Activated T-cell treated with anti-CD3 and anti-CD28 coated beads, Interleukin-2, amount 50 U/mL, for 4 hours (primary cell): ENCODE data around the gene KLHL4. TPM values are rescaled to one million over a fixed set of nuclear protein-coding genes. Genes with fewer than 3 reads are reported as not detected.
"Not testable (repeated sequence)": the region's sequence is repeated elsewhere in the genome, so short reads cannot be mapped to it uniquely, and the experiment has no call there.

ENCODE experiments used
- ATAC-seq, 2 donors: fragments of 200-7000 bp; cut with Tn5 transposase; one replicate each; pipeline ENCODE4 v1.10.0; 2021
- DNase-seq: peaks from one replicate; pipeline ENCODE4 v3.0.0-alpha.2; 2020
- H3K27me3 Mint-ChIP-seq: one replicate; pipeline ENCODE4 v1.8.0; 2021; ENCODE audit warnings: low read depth, mixed read lengths
- H3K36me3 Mint-ChIP-seq: one replicate; pipeline ENCODE4 v1.8.0; 2022; ENCODE audit warnings: mixed read lengths; ENCODE audit not compliant: insufficient read depth
- H3K4me1 Mint-ChIP-seq: one replicate; pipeline ENCODE4 v1.8.0; 2021; ENCODE audit warnings: low read depth, mixed read lengths
- H3K4me3 Mint-ChIP-seq: one replicate; pipeline ENCODE4 v1.8.0; 2021; ENCODE audit warnings: mild to moderate bottlenecking, moderate library complexity, mixed read lengths
- H3K9me3 Mint-ChIP-seq: one replicate; pipeline ENCODE4 v1.8.0; 2021; ENCODE audit warnings: mixed read lengths
- total RNA-seq, 3 donors: library from RNA; stranded (reverse); gene quantifications; one replicate each; pipeline ENCODE4 v1.2.1, GENCODE V29; 2021

The KLHL4 gene
- total RNA-seq, 3 donors from 2014 or later = 0.03 to 0.58 TPM; not detected in 1

DNA sequence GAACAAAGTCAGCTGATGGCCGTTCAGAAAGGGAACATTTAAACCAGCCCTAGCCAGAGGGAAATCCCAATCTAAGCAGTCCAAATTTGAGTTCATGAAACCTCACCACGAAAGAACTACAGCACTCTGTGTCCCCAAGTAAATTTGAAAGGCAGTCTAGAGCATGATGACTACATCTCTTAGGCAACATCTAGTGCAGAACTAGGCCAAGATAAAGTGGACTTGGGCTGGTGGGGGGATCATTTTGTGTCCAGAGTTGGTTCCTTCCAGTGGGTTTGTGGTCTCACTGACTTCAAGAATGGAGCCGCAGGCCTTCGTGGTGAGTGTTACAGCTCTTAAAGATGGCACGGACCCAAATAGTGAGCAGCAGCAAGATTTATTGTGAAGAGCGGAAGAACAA, 64.9 kb downstream of the KLHL4 start:
- H3K4me1 Mint-ChIP-seq = no peaks in the 10 kb centered on the region
- DNase-seq = no peak
- no peaks in the 10 kb centered on the region for H3K36me3 Mint-ChIP-seq
- H3K4me3 Mint-ChIP-seq = no peak overlapping the region
- no peak for ATAC-seq
- peaks cover 9% of the 10 kb centered on the region for H3K9me3 Mint-ChIP-seq
- no peaks in the 10 kb centered on the region for H3K27me3 Mint-ChIP-seq

DNA sequence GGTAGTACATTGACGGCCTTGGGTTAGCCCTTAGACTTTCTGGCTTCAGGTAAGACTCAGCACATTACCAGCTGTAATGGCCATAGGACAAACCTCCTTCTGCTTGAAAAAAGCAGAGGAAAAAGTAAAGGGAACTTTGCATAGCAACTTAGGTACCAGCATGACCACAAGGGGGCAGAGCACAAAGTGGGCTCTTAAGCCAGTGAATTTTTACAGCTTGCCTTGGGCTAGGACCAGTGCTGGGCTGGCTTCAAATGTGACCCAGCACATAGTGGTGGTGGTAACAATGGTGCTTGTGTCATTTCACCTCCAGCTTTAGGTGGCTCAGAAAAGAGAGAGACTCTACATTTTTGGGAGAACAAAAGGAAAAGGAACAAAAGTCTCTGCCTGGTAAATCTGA, 66.1 kb downstream of the KLHL4 start:
- ATAC-seq (no peak), DNase-seq (no peak)
- no peaks in the 10 kb centered on the region for H3K4me1 Mint-ChIP-seq

DNA sequence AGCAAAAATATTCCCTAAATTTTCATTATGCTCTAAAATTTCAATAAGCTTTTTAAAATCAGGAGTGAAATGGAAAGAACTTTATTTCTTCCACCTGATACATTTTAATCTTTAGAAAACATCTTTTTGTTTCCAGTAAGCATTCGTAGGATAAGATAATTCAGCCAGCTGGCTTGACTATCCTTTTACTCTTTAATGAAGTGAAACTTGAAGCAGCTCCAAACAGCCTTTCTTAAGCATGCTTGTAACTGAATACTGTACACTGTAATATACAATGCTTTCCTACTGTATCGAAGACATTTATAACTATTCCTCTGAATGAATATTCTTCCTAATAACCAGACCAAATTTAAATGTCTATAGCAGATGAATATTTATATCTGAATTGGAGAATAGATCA, 98.8 kb downstream of the KLHL4 start:
- no peak for DNase-seq
- Mint-ChIP-seq H3K4me1 (no peaks in the 10 kb centered on the region), H3K36me3 (no peaks in the 10 kb centered on the region), H3K9me3 (no peaks in the 10 kb centered on the region), H3K4me3 (no peak overlapping the region), H3K27me3 (no peaks in the 10 kb centered on the region)
- no peak for ATAC-seq

More for the DNA sequence above, 66.1 kb downstream of the KLHL4 start:
- no peaks in the 10 kb centered on the region for H3K36me3 Mint-ChIP-seq
- H3K4me3 Mint-ChIP-seq = no peak overlapping the region
- peaks cover 9% of the 10 kb centered on the region for H3K9me3 Mint-ChIP-seq
- no peaks in the 10 kb centered on the region for H3K27me3 Mint-ChIP-seq

DNA sequence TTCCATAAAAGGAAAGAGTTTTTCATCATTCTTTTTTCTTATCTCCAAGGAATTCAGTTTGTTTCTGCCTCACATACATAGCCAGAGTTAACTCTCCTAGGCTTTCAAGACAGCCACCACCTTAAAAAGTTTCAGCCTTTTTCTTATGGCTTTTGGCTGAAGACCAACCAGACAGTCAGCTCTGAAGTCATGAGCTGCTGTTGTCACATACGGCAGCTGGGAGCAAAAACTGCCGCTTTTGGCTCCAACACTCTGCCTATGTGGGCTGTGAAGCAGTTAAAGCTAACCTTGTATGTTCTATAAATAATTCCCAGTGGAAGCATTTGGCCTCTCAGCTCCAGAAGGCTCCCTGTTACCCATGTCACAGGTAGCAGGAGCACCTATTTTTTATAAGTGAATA, 104.1 kb downstream of the KLHL4 start:
- ATAC-seq (no peak), DNase-seq (no peak)
- Mint-ChIP-seq H3K27me3 (no peaks in the 10 kb centered on the region), H3K9me3 (no peaks in the 10 kb centered on the region), H3K36me3 (no peaks in the 10 kb centered on the region), H3K4me1 (no peaks in the 10 kb centered on the region), H3K4me3 (no peak overlapping the region)

DNA sequence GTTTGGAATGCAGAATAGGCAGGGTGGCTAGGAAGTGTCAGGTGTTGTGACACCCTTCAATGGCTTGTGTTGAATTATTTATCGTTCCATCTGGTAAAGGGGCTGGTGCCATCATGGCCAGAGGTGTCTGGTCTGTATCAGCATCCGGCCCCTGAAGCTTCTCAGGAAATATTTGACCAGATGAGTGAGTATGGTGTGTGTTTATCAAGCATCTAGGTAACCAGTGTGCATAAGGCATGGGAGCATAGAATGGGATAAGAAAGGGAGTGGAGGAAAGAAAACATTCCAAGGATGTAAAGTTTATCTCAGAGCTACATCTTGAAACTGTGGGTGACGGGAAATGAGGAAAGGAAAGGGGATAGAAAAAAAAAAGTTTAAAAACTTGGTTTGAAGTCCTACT, 109.4 kb downstream of the KLHL4 start:
- H3K9me3 Mint-ChIP-seq = peaks cover 5% of the 10 kb centered on the region
- no peak overlapping the region for H3K4me3 Mint-ChIP-seq
- DNase-seq (no peak), ATAC-seq (no peak)
- H3K27me3 Mint-ChIP-seq = no peaks in the 10 kb centered on the region
- H3K4me1 Mint-ChIP-seq = no peaks in the 10 kb centered on the region
- H3K36me3 Mint-ChIP-seq = no peaks in the 10 kb centered on the region

DNA sequence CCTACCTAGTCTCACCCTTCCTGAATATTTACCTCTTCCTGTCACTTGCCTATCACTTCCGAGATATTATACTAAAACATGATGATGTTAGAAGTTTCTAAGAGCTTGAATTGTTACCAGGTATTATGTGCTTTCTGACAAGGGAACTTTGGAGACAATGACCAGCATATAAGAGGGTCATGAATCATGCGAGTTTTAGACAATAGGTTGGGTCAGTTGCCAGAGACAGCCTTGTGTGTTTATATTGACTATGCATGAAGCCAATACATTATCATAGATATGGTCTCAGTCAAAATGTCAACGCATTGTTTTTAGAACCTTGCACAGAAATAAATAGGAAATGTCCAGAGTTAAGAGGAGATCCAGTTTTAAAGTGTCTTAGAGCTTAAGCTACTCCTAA, 116.8 kb downstream of the KLHL4 start:
- Mint-ChIP-seq H3K4me3 (no peak overlapping the region), H3K9me3 (peaks cover 5% of the 10 kb centered on the region), H3K36me3 (no peaks in the 10 kb centered on the region), H3K4me1 (no peaks in the 10 kb centered on the region), H3K27me3 (no peaks in the 10 kb centered on the region)
- ATAC-seq = no peak
- DNase-seq = no peak

DNA sequence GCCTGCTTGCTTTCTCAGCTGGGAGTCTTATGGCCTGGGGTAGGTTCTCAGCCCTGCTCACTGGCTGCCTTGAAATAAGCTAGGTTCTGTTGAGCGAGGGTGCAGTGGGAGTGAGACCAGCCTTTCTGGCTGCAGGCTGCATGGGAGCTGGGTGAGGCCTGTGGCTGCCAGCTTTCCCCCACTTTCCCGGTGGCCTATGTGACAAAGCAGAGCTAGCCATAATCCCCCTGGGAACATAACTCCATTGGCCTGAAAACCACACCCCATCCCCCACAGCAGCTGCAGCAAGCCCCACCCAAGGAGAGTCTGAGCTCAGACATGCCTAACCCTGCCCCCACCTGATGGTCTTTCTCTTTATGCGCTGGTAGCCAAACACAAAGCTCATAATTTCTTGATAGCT, 118.9 kb downstream of the KLHL4 start:
- ATAC-seq (no peak), DNase-seq (no peak)
- Mint-ChIP-seq H3K4me3 (no peak overlapping the region), H3K9me3 (no peaks in the 10 kb centered on the region), H3K36me3 (no peaks in the 10 kb centered on the region), H3K27me3 (no peaks in the 10 kb centered on the region), H3K4me1 (no peaks in the 10 kb centered on the region)

DNA sequence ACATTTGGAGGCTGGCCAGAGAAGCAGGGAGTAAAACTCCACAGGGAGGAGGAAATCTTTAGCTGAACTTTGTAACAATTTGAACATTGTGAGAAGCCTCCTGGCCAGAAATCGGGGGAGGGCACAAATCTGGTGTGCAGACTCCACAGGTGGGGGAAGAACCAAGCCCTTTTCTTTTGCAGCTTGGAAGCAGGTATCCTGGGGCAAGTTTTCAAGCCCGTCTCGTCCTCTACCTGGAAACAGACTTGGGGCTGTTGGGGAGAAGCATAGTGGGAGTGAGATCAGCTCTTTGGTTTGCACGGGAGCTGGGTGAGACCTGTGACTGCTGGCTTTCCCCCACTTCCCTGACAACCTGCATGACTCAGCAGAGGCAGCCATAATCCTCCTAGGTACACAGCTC, 123.8 kb downstream of the KLHL4 start:
- ATAC-seq, DNase-seq, H3K4me1 Mint-ChIP-seq, H3K9me3 Mint-ChIP-seq, H3K36me3 Mint-ChIP-seq, H3K27me3 Mint-ChIP-seq, H3K4me3 Mint-ChIP-seq: not testable (repeated sequence)

DNA sequence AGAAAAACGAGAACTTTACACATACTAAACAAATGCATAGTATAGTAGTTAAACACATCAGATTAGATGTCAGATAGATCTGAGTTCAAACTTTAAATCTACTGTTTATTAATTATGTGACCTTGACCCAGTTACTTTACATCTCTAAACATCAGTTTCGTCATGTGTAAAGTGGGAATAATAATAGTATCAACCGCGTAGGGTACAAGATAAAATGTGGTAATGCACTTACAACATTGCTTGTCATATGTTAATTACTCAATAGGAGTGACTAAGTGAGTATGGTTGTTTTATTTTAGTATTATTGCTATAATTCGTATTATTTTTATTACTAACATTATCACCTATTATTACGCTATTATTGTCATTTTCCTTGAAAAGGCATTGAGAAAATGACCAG, 144.2 kb downstream of the KLHL4 start:
- DNase-seq (no peak), ATAC-seq (no peak)
- Mint-ChIP-seq H3K36me3 (no peaks in the 10 kb centered on the region), H3K4me1 (no peaks in the 10 kb centered on the region), H3K4me3 (no peak overlapping the region), H3K9me3 (no peaks in the 10 kb centered on the region), H3K27me3 (no peaks in the 10 kb centered on the region)

DNA sequence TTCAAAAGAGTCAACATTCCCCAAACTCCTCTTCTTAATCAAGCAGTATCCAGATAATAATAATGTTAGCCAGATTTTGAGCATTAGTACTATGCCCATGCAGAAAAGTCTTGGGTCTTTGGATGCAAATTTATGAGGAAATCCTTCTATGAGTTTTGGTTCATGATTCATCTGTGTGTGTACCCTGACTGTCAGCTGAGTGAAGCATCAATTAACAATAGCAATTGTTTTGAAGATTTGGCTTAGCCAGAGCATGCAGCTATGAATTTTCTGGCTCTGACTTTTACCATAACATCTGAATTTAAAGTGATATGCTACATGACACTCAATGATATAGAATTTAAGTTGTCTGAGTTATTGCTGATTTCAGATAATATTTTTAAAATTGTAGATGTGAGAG, 145.8 kb downstream of the KLHL4 start:
- no peaks in the 10 kb centered on the region for H3K27me3 Mint-ChIP-seq
- no peak for DNase-seq
- no peak for ATAC-seq
- H3K36me3 Mint-ChIP-seq = no peaks in the 10 kb centered on the region
- H3K4me1 Mint-ChIP-seq = no peaks in the 10 kb centered on the region
- no peaks in the 10 kb centered on the region for H3K9me3 Mint-ChIP-seq
- no peak overlapping the region for H3K4me3 Mint-ChIP-seq

DNA sequence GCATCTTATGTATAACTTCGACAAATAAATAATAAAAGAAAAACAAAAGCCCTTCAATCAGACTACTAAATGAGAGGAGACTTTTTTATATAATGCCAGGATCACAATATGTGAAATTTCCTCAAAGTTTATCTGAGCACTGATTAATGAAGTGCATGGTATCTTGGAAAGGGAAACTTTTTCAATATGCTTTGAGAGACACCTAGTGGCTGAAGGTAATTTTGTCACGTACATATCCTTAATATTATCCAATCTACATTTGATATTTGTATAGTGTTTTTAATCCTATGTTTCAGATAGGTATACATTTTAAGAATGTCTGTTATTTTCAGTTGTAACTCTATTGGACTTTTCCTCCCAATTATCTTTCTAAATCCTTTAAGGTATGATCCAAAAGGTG, 146.8 kb downstream of the KLHL4 start:
- Mint-ChIP-seq H3K27me3 (no peaks in the 10 kb centered on the region), H3K4me3 (no peak overlapping the region), H3K9me3 (no peaks in the 10 kb centered on the region), H3K36me3 (no peaks in the 10 kb centered on the region), H3K4me1 (no peaks in the 10 kb centered on the region)
- ATAC-seq (no peak), DNase-seq (no peak)

DNA sequence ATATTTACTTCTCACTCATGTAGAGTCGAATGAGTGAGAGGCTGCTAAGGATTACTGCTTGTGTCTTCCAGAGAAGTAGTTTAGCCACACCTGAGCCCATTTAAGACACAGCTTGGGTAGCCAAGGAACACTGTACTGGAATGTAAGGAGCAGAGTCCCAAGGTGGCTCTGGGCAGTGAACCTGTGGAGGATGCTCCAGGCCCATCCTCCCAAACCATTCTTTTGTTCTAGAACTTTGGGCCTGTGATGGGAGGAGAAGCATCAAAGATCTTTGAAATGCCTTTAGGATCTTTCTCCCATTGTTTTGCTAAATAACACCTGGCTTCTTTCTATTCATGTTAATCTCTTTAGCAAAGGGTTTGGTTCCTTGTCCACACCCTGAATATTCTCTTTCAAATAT, 162.2 kb downstream of the KLHL4 start:
- peaks cover 4% of the 10 kb centered on the region for H3K9me3 Mint-ChIP-seq
- H3K36me3 Mint-ChIP-seq = no peaks in the 10 kb centered on the region
- H3K27me3 Mint-ChIP-seq = no peaks in the 10 kb centered on the region

DNA sequence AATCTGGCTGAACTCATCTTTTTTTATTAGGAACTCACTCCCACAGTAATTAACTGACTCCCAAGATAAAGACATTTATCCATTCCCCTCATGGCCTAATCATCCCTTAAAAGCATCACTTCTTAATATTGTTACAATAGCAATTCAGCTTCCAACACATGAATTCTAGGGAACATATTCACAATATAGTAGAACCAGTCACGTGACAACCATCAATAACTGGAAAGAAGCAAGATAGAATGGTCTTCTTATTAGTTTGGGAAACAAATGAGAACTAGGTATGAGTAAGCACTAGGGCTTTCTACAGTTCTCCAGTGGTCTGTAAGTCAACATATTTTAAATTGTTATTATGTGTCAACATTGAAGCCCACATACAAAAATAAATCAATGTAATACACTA, 170.1 kb downstream of the KLHL4 start:
- Mint-ChIP-seq H3K4me3 (no peak overlapping the region), H3K9me3 (peaks cover 3% of the 10 kb centered on the region)

More for the DNA sequence above, 162.2 kb downstream of the KLHL4 start:
- no peak for DNase-seq
- Mint-ChIP-seq H3K4me1 (no peaks in the 10 kb centered on the region), H3K4me3 (no peak overlapping the region)
- ATAC-seq = no peak

DNA sequence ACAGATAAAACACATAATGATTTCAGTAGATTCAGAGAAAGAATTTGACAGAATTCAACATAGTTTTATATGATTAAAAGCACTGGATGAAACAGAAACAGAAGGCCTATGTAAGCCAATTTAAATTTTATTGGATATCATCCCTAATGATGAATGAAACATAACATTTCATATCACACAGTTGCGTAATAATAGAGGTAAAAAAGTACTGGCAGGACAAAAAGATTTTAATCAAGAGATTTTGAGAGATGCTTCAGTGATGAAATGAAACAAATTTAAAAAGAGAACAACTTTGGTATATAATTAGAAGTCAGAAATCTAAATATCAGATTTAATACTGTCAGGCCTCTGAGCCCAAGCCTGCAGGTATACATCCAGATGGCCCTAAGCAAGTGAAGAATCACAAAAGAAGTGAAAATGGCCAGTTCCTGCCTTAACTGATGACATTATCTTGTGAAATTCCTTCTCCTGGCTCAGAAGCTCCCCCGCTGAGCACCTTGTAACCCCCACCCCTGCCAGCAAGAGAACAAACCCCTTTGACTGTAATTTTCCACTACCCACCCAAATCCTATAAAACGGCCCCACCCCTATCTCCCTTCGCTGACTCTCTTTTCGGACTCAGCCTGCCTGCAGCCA, 170.6 kb downstream of the KLHL4 start:
- not testable (repeated sequence) for ATAC-seq, H3K36me3 Mint-ChIP-seq, H3K4me1 Mint-ChIP-seq, H3K9me3 Mint-ChIP-seq, H3K27me3 Mint-ChIP-seq, H3K4me3 Mint-ChIP-seq, DNase-seq

More for the DNA sequence above, 170.1 kb downstream of the KLHL4 start:
- no peak for ATAC-seq
- no peaks in the 10 kb centered on the region for H3K27me3 Mint-ChIP-seq
- no peak for DNase-seq
- H3K4me1 Mint-ChIP-seq = no peaks in the 10 kb centered on the region
- no peaks in the 10 kb centered on the region for H3K36me3 Mint-ChIP-seq

DNA sequence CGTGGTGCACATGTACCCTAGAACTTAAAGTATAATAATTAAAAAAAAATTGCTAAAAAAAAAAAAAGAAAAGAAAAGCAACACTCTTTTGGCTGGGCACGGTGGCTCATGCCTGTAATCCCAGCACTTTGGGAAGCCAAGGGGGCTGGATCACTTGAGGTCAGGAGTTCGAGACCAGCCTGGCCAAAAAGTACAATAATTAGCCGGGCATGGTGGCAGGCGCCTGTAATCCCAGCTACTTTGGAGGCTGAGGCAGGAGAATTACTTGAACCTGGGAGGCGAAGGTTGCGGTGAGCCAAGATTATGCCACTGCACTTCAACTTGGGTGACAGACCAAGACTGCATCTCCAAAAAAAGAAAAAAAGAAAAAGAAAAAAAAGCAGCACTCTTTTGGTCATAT, 171.6 kb downstream of the KLHL4 start:
- H3K4me3 Mint-ChIP-seq, H3K27me3 Mint-ChIP-seq, H3K36me3 Mint-ChIP-seq, DNase-seq, ATAC-seq, H3K9me3 Mint-ChIP-seq, H3K4me1 Mint-ChIP-seq: not testable (repeated sequence)

DNA sequence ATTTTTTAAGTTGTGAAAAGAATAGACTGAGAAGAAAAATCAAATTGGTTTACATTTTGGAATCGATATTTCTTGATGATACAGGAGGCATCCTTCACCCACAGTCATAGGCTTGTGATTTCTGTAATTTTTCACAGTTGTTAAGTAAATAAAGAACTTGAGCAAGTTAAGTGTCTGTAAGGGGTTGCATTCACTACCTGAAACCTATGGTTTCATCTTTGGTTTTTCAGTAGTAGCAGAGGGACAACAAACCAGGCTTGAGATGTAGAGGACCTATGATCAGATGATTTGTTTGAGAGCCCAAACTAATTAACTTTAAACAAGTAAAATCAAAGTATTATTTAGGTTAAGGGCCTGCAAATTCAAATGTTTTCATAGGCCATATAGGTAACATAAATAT, 175.6 kb downstream of the KLHL4 start:
- DNase-seq (no peak), ATAC-seq (no peak)
- H3K9me3 Mint-ChIP-seq = peaks cover 3% of the 10 kb centered on the region
- H3K36me3 Mint-ChIP-seq = no peaks in the 10 kb centered on the region
- no peaks in the 10 kb centered on the region for H3K4me1 Mint-ChIP-seq
- no peaks in the 10 kb centered on the region for H3K27me3 Mint-ChIP-seq
- H3K4me3 Mint-ChIP-seq = no peak overlapping the region
